Measurements from ENCODE around the gene NACAD. TPM values are rescaled to one million over a fixed set of nuclear protein-coding genes. Genes with fewer than 3 reads are reported as not detected.

The NACAD gene
- total RNA-seq, 4 donors from 2014 or later: 6.0 to 10.6 (median 7.2) TPM

DNA sequence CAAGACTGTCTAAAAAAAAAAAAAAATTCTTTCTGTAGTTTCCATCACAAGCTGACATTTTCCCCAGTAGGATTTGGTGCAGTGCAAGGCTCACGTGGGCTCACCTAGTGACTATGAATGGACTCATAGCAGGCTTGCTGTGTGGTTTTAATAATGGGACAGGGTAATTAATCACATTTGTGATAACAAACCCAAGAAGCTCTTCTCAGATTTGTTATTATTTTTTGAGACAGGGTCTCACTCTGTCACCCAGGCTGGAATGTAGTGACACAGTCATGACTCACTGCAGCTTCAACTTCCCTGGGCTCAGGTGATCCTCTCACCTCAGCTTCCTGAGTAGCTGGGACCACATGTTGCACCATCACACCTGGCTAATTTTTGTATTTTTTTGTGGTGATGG lies 40.0 kb downstream of the NACAD start:
- no peaks in the 10 kb centered on the region for H3K27me3 ChIP-seq
- peaks cover 0 to 83% of the 10 kb centered on the region in 2 donors for H3K36me3 ChIP-seq
- H3K9me3 ChIP-seq: no peaks in the 10 kb centered on the region
- 71% methylated on average over 1 of the region's 1 CpG; no CpG with 5 or more reads in 1 of the 2 donors for WGBS, 2 donors (ENCODE audit: low coverage in 1 of 2)
- H3K4me3 ChIP-seq: no peak overlapping the region
- no peak for ATAC-seq
- H3K27ac ChIP-seq: no peak overlapping the region
- no peaks in the 10 kb centered on the region for H3K4me1 ChIP-seq
- TF ChIP-seq POLR2AphosphoS5 (IDR thresholded peaks at IDR 0.05) (no peak), EP300 (IDR thresholded peaks at IDR 0.05) (no peak)
- TF ChIP-seq, protein P1, sequence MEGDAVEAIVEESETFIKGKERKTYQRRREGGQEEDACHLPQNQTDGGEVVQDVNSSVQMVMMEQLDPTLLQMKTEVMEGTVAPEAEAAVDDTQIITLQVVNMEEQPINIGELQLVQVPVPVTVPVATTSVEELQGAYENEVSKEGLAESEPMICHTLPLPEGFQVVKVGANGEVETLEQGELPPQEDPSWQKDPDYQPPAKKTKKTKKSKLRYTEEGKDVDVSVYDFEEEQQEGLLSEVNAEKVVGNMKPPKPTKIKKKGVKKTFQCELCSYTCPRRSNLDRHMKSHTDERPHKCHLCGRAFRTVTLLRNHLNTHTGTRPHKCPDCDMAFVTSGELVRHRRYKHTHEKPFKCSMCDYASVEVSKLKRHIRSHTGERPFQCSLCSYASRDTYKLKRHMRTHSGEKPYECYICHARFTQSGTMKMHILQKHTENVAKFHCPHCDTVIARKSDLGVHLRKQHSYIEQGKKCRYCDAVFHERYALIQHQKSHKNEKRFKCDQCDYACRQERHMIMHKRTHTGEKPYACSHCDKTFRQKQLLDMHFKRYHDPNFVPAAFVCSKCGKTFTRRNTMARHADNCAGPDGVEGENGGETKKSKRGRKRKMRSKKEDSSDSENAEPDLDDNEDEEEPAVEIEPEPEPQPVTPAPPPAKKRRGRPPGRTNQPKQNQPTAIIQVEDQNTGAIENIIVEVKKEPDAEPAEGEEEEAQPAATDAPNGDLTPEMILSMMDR (IDR thresholded peaks at IDR 0.05): no peak

DNA sequence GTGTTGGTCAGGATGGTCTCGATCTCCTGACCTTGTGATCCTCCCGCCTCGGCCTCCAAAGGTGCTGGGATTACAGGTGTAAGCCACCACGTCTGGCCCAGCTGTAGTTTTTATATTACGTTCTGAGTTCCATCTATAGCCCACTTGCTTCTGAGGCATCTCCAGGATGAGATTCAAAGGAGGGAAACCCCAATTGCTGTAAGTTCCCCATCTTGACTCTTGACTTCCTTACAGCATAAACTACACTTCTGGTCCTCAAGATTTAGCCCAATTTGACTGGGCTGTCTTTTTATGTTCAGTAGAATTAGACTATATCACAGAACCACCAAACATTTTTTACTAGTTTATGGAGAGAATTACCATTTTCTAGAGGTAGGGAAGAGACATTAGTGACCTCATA lies 44.4 kb downstream of the NACAD start:
- H3K27me3 ChIP-seq: no peaks in the 10 kb centered on the region
- WGBS, 2 donors (ENCODE audit: low coverage in 1 of 2): 75 to 81% methylated on average over 4 to 5 of the region's 5 CpGs
- H3K4me1 ChIP-seq: no peaks in the 10 kb centered on the region
- H3K36me3 ChIP-seq: peaks cover 0 to 80% of the 10 kb centered on the region in 2 donors
- no peak overlapping the region for H3K4me3 ChIP-seq
- no peak overlapping the region for H3K27ac ChIP-seq
- TF ChIP-seq, protein P1 (IDR thresholded peaks at IDR 0.05): no peak
- TF ChIP-seq POLR2A (IDR thresholded peaks at IDR 0.05): no peak
- no peak for TF ChIP-seq POLR2AphosphoS5 (IDR thresholded peaks at IDR 0.05)
- TF ChIP-seq EP300 (IDR thresholded peaks at IDR 0.05): no peak
- no peaks in the 10 kb centered on the region for H3K9me3 ChIP-seq
- no peak for ATAC-seq

DNA sequence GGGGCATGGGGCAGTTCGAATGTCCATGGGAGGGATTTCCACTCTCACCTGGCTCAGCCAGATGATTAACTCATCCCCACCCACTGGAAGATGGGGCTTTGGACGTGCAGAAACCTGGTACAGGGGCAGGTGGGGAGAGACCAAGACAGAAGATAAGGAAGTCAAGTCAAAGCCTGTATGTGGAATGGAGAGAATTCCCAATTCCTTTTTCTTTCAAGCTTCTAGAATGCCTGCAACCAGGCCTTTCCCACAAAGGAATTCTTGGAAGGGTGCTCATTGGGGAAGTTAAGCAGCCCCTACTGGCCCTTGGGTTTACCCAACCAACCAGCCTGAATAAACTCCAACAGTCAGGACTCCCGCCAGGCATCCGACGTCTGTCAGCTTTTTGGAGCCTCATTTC lies 49.7 kb downstream of the NACAD start:
- peaks cover 0 to 8% (median 0%) of the 10 kb centered on the region in 3 donors for H3K4me1 ChIP-seq

DNA sequence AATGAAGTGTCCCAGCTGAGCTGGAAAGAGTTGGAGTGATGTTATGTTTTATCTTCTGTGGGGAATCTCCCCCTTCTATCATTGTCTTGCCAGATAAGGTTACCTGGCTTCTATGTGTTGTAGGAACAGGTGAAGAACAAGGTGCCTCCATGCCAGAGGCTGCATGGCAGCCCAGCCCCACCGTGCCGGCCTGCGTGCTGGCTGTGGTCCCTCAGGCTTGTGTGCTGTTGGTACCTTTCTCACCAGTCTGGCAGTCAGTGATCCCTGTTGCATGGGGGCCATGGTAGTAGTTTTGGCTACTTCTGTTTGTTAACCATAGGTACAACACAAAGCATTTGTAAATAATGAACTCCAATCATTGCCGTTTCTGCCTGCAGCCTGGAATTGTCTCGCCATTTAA lies 50.9 kb downstream of the NACAD start:
- H3K9me3 ChIP-seq: no peaks in the 10 kb centered on the region
- H3K4me1 ChIP-seq: peaks cover 0 to 20% (median 4%) of the 10 kb centered on the region in 3 donors
- no peak for ATAC-seq
- 69 to 100% methylated on average over 1 to 2 of the region's 5 CpGs for WGBS, 2 donors (ENCODE audit: low coverage in 1 of 2)
- H3K36me3 ChIP-seq: peaks cover 0 to 50% of the 10 kb centered on the region in 2 donors
- no peak overlapping the region for H3K27ac ChIP-seq
- H3K27me3 ChIP-seq: no peaks in the 10 kb centered on the region
- H3K4me3 ChIP-seq: no peak overlapping the region
- no peak for TF ChIP-seq EP300 (IDR thresholded peaks at IDR 0.05)
- TF ChIP-seq POLR2A (IDR thresholded peaks at IDR 0.05): no peak
- no peak for TF ChIP-seq POLR2AphosphoS5 (IDR thresholded peaks at IDR 0.05)
- TF ChIP-seq, protein P1 (IDR thresholded peaks at IDR 0.05): no peak

More for the DNA sequence above, 49.7 kb downstream of the NACAD start:
- Histone ChIP-seq H3K27me3 (no peaks in the 10 kb centered on the region), H3K27ac (no peak overlapping the region), H3K36me3 (peaks cover 0 to 59% of the 10 kb centered on the region in 2 donors), H3K9me3 (no peaks in the 10 kb centered on the region), H3K4me3 (no peak overlapping the region)
- TF ChIP-seq POLR2A (IDR thresholded peaks at IDR 0.05) (no peak), POLR2AphosphoS5 (IDR thresholded peaks at IDR 0.05) (no peak), EP300 (IDR thresholded peaks at IDR 0.05) (no peak)
- TF ChIP-seq, protein P1 (IDR thresholded peaks at IDR 0.05): no peak
- WGBS, 2 donors (ENCODE audit: low coverage in 1 of 2): 78 to 88% methylated on average over 1 to 4 of the region's 5 CpGs
- no peak for ATAC-seq

DNA sequence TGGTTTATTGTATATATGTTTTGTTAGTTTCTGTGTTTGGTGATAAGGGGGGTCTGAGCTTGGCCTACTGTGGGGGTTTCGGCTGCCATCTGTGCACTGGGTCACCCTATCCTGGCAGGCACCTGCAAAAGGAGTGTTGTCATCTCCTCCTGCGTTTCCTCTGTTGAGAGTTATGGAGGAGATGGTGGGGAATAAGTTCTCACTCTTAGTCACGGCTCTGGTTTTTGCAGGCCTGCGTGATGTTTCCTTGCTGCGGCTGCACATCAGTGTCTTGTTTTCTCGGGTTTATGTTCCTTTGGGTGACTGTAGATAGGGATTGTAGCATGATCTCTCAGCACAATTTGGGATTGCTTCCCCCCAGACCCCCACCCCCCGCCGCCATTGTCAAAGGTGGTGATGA lies 52.0 kb downstream of the NACAD start:
- Histone ChIP-seq H3K27me3 (no peaks in the 10 kb centered on the region), H3K27ac (no peak overlapping the region), H3K36me3 (peaks cover 0 to 40% of the 10 kb centered on the region in 2 donors), H3K4me1 (peaks cover 0 to 20% (median 4%) of the 10 kb centered on the region in 3 donors), H3K4me3 (no peak overlapping the region), H3K9me3 (no peaks in the 10 kb centered on the region)
- no peak for ATAC-seq
- WGBS, 2 donors (ENCODE audit: low coverage in 1 of 2): 78 to 98% methylated on average over 6 of the region's 8 CpGs
- no peak for TF ChIP-seq EP300 (IDR thresholded peaks at IDR 0.05)
